GM18870 (cell line): Measurements from ENCODE around the gene PAK1IP1.
A peak's percentile ranks its signal among the peaks of the same experiment; 100 is the strongest.
"Not testable (repeated sequence)": the region's sequence is repeated elsewhere in the genome, so short reads cannot be mapped to it uniquely, and the experiment has no call there.

Source experiments
- ATAC-seq: cut with Tn5 transposase; IDR thresholded peaks from one replicate; pipeline ENCODE4 v1.9.1; 2021; ENCODE audit warnings: moderate library complexity; ENCODE audit not compliant: unreplicated experiment

Gene PAK1IP1

GRCh38 chr6:10690651-10691445, 3.9 kb upstream of the PAK1IP1 start:
- ATAC-seq, result no peak

- no peak for ATAC-seq
Measured at GRCh38 chr6:10692965-10693538, 1.7 kb upstream of the PAK1IP1 start.

- ATAC-seq, result no peak
Measured at GRCh38 chr6:10695086-10695657, 400 bp downstream of the PAK1IP1 start.

GRCh38 chr6:10696655-10697054, 1.9 kb downstream of the PAK1IP1 start:
- ATAC-seq, result no peak

GRCh38 chr6:10713962-10714361, 19.2 kb downstream of the PAK1IP1 start:
- ATAC-seq, result no peak

- no peak for ATAC-seq
Measured at GRCh38 chr6:10719296-10719963, 24.7 kb downstream of the PAK1IP1 start.

GRCh38 chr6:10719964-10720264, 25.1 kb downstream of the PAK1IP1 start:
- no peak for ATAC-seq

- no peak for ATAC-seq
Measured at GRCh38 chr6:10720265-10720959, 25.6 kb downstream of the PAK1IP1 start.

GRCh38 chr6:10720960-10721849, 26.4 kb downstream of the PAK1IP1 start:
- not testable (repeated sequence) for ATAC-seq

- no peak for ATAC-seq
Measured at GRCh38 chr6:10721850-10722569, 27.2 kb downstream of the PAK1IP1 start.

GRCh38 chr6:10722570-10722819, 27.7 kb downstream of the PAK1IP1 start:
- ATAC-seq, result no peak

- ATAC-seq, result peak; percentile 95
Measured at GRCh38 chr6:10722820-10723566, 28.2 kb downstream of the PAK1IP1 start, which contains the start of gene TMEM14C. TMEM14C (plus strand) TSS chr6:10723070; CDS start chr6:10724614, 1,544 bp downstream.

GRCh38 chr6:10723567-10723881, 28.8 kb downstream of the PAK1IP1 start:
- ATAC-seq, result no peak

- ATAC-seq, result no peak
Measured at GRCh38 chr6:10725044-10725443, 30.3 kb downstream of the PAK1IP1 start.

- ATAC-seq, result no peak
Measured at GRCh38 chr6:10725716-10726115, 30.9 kb downstream of the PAK1IP1 start.

- ATAC-seq, result no peak
Measured at GRCh38 chr6:10730254-10730653, 35.5 kb downstream of the PAK1IP1 start.

- no peak for ATAC-seq
Measured at GRCh38 chr6:10733151-10733715, 38.5 kb downstream of the PAK1IP1 start.

GRCh38 chr6:10733863-10734262, 39.1 kb downstream of the PAK1IP1 start:
- ATAC-seq, result no peak

- ATAC-seq, result no peak
Measured at GRCh38 chr6:10736731-10737130, 42.0 kb downstream of the PAK1IP1 start.
